GM21786 (cell line): ENCODE measurements around the gene EZH2.

ENCODE experiments used
- ATAC-seq: cut with Tn5 transposase; IDR thresholded peaks from one replicate; pipeline ENCODE4 v1.9.1; 2021; ENCODE audit not compliant: unreplicated experiment

Gene EZH2

GRCh38 chr7:148884049-148884298, at the start of gene EZH2:
TSS of gene EZH2 (minus strand) at chr7:148884291. CDS start at chr7:148847298, 36,993 bp downstream.
- peak; percentile 23 for ATAC-seq

- no peak for ATAC-seq
Observed at GRCh38 chr7:148931470-148931869, 47.4 kb upstream of the EZH2 start.

GRCh38 chr7:148930335-148930734, 46.2 kb upstream of the EZH2 start:
- no peak for ATAC-seq

- no peak for ATAC-seq
Observed at GRCh38 chr7:148929176-148929575, 45.1 kb upstream of the EZH2 start.

GRCh38 chr7:148927123-148928045, 43.3 kb upstream of the EZH2 start:
- no peak for ATAC-seq

GRCh38 chr7:148925836-148926235, 41.7 kb upstream of the EZH2 start:
- no peak for ATAC-seq

GRCh38 chr7:148924011-148924410, 39.9 kb upstream of the EZH2 start:
- no peak for ATAC-seq

GRCh38 chr7:148921806-148922205, 37.7 kb upstream of the EZH2 start:
- ATAC-seq = no peak

GRCh38 chr7:148921189-148921588, 37.1 kb upstream of the EZH2 start:
- ATAC-seq = no peak

GRCh38 chr7:148919859-148920258, 35.8 kb upstream of the EZH2 start:
- peak; percentile 78 for ATAC-seq

GRCh38 chr7:148918058-148918596, 34.0 kb upstream of the EZH2 start:
- no peak for ATAC-seq

- ATAC-seq = no peak
Observed at GRCh38 chr7:148916186-148916585, 32.1 kb upstream of the EZH2 start.

GRCh38 chr7:148915211-148915610, 31.1 kb upstream of the EZH2 start:
- ATAC-seq = no peak

- peak; percentile 48 for ATAC-seq
Observed at GRCh38 chr7:148914208-148914777, 30.2 kb upstream of the EZH2 start.

- ATAC-seq = peak; percentile 51
Observed at GRCh38 chr7:148912758-148913541, 28.9 kb upstream of the EZH2 start.

- ATAC-seq = no peak
Observed at GRCh38 chr7:148912151-148912550, 28.1 kb upstream of the EZH2 start.

- ATAC-seq = no peak
Observed at GRCh38 chr7:148911626-148912025, 27.5 kb upstream of the EZH2 start.

- ATAC-seq = no peak
Observed at GRCh38 chr7:148909568-148909967, 25.5 kb upstream of the EZH2 start.

- no peak for ATAC-seq
Observed at GRCh38 chr7:148906707-148907498, 22.8 kb upstream of the EZH2 start.

- no peak for ATAC-seq
Observed at GRCh38 chr7:148905093-148905666, 21.1 kb upstream of the EZH2 start.
